ENCODE data around the gene CFAP61.
"Not testable (repeated sequence)": the region's sequence is repeated elsewhere in the genome, so short reads cannot be mapped to it uniquely, and the experiment has no call there.

Gene CFAP61

DNA sequence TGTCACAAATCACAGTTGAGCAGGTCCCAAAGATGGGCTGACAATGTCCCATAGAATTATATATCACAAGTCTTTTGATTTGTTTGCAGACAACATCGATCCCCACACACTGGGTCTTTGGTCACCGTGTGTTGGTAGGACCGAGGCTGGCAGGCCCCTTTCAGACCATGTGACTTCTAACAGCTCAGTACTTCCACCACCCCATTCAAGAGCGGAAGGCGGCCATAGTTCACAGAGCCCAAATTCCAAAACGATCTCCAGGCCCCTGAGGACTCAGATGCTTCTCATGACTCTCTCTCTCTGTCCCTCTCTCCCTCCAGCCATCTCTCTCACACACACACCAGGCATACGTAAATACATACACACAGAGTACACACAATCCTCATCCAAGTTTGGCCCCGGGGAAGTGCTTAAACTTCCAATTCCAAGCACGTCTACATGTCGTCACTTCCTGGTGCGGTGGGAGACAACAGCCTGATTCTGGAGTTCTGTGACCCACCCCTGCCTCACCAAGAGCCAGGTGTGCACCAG is 159.7 kb downstream of the CFAP61 start:
- DNase-seq (ENCODE audit: low read depth), result no peak

DNA sequence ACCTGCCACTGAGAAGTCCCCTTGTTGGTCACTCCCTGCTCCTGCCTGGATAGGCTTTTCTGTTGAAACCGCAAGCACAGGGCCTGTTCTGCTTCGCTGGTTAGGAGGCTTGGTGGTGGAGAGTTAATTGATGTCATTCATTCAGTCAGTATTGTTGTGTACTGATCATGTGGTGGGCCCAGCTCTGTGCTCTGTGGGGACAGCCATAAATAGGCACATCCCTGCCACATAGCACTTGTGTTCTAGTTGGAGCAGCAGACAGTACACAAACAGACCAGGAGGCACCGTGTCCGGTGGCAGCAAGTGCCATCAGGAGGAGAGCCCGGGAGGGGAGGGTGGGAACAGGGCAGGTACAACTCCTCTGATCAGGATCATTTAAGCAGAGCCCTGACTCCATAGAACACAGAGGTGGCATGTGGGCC is 160.4 kb downstream of the CFAP61 start:
- DNase-seq (ENCODE audit: low read depth), result no peak

GRCh38 chr20:20213526-20214121 is 161.3 kb downstream of the CFAP61 start:
- no peak for DNase-seq (ENCODE audit: low read depth)

- no peak for DNase-seq (ENCODE audit: low read depth)
Measured at GRCh38 chr20:20214757-20215275, 162.5 kb downstream of the CFAP61 start.

- no peak for DNase-seq (ENCODE audit: low read depth)
Measured at GRCh38 chr20:20215976-20216727, 163.8 kb downstream of the CFAP61 start.

DNA sequence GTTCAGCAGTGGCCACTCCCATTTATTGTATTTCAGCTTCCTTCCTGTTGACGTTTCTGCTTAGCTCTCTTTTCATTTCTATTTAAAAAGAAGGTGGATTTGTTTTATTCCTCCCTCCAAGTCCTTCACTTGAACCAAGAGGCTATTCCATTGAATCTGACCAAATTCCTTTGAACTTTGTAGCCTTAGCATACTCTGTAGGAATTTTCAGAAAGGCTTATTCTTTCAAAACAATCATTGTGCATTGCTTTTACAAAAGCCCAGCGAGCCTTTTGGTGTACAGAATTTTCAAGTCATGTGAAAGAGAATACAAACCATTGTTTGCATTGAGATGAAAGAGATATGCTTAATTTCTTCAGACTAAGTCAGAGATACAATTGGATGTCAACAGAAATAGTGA is 164.6 kb downstream of the CFAP61 start:
- no peak for DNase-seq (ENCODE audit: low read depth)

DNA sequence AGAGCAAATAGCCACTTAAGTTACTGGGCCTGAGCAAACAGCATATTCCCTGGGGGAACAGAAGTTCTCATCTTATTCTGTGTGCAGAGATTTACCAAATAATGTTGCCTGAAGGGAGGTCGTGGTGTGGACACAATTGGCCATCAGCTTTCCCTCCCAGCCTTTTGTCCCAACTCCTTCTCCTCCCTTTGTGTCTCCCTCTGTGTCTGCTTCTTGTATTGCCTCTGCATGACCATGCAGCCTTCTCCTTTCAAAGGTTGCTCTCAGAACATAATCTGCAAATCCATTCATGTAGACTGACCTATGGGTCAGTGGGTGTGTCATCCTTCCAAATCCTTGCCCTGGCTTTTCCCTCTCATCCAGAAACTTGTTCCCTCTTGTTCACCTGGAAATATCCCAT is 165.3 kb downstream of the CFAP61 start:
- DNase-seq (ENCODE audit: low read depth), result no peak

GRCh38 chr20:20218106-20218505 is 165.8 kb downstream of the CFAP61 start:
- DNase-seq (ENCODE audit: low read depth), result not testable (repeated sequence)

GRCh38 chr20:20219016-20219415 is 166.7 kb downstream of the CFAP61 start:
- no peak for DNase-seq (ENCODE audit: low read depth)

DNA sequence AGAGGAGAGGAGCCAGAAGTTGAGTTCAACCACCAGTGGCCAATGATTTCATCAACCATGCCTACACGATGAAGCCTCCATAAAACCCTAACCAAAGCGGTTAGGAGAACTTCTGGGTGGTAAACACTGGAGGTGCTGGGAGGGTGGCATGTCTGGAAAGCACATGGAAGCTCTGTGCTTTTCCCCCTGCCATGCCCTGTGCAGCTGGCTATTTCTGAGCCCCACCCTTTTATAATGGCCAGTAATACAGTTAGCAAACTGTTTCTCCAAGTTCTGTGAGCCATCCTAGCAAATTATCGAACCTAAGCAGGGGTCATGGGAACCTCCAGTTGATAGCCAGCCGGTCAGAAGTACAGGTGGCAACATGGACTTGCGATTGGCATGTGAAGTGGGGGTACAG is 167.8 kb downstream of the CFAP61 start:
- DNase-seq (ENCODE audit: low read depth), result no peak

DNA sequence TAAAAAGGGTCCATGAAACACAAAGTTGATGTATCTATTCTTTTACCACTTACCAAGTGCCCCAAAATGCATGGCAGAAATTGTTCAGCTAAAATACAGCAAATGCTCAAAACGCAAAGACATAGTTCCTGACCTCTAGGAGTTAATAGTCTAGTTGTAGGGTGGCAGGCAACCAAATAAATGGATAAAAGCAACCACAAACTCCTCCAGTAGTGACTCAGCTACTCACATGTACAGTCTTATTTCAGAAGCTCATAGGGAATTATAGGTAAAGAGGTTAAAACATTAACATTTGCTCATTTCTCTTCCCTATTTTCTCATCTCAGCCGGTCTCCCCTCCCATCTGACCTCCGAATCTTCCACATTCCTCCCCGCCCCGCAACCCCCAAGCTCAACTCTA is 171.6 kb downstream of the CFAP61 start:
- DNase-seq (ENCODE audit: low read depth), result no peak

DNA sequence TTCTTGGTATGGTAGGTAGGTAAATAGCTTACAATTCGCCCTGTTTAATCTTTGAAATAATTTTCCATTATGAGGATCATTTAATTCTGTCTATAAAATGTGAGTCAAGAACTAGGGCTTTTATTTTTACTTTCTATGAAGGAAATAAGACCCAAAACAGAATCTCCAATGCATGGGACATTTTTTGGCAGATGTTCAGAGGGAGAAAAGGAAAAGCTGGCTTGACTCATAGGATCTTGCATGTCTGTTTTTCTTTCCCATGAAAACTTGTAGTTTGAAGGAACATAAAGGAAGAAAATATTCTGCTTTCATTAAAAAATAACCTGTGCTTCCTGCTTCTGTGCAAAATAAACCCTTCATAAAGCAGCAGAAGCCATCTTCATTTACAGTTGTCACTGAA is 172.5 kb downstream of the CFAP61 start:
- no peak for DNase-seq (ENCODE audit: low read depth)

- no peak for DNase-seq (ENCODE audit: low read depth)
Measured at GRCh38 chr20:20225325-20226043, 173.2 kb downstream of the CFAP61 start.

DNA sequence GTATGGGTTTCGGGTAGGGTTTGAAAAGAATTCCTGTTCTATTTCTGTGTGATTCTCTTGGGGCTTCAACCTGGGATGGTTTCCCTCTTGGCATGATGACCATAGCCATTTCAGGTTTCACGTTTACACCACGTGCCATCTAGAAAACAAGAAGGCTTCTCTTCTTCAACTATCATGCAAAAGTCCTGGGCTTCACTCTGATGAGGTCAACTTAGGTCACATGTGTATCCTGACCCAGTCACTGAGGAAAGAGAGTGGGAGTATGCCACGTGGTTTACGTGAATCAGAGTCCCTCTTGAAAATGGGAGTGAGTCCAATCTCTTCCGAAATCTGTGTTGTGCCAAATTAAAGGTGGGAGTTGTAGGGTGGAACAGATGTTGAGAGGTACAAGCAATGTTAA is 174.2 kb downstream of the CFAP61 start:
- no peak for DNase-seq (ENCODE audit: low read depth)

- DNase-seq (ENCODE audit: low read depth), result no peak
Measured at GRCh38 chr20:20227013-20227571, 174.8 kb downstream of the CFAP61 start.

DNA sequence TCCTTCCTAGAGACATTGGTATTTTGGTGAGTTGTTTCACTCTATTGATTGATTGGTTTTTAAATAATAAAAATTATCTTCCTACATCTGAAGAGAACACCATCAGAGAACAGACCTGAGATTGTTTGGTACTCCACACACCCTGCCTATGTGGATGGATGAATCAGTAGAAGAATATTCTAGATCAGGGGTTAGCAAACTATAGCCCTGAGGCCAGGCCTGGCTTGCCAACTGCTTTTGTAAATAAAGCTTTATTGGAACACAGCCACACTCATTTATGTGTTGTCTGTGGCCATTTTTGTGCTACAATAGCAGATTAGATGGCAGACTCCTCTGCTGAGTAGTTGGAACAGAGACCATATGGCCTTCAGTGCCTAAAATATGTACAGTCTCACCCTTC is 176.0 kb downstream of the CFAP61 start:
- DNase-seq (ENCODE audit: low read depth), result no peak

DNA sequence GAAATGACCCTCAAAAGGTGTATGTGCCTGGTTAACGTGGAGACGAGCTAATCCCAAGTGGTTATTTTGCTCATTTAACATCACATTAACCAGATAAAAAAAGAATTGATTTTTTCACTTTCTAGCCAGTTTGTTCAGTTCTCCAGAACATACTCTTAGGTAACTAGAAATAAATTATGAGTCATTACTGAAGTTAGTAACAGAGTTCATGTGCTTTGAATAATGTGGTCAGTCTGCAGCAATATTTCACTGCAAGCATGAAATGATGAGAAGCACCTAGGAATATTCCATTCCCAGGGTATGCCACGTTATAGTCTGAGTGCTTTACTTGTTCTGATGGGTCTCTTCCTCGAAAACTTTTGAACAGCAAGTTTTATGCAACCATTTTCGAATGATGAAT is 177.3 kb downstream of the CFAP61 start:
- no peak for DNase-seq (ENCODE audit: low read depth)

GRCh38 chr20:20230741-20231140 is 178.4 kb downstream of the CFAP61 start:
- DNase-seq (ENCODE audit: low read depth), result no peak

- DNase-seq (ENCODE audit: low read depth), result no peak
Measured at GRCh38 chr20:20231528-20232298, 179.4 kb downstream of the CFAP61 start.

- no peak for DNase-seq (ENCODE audit: low read depth)
Measured at GRCh38 chr20:20233041-20233514, 180.7 kb downstream of the CFAP61 start.

GRCh38 chr20:20235681-20236080 is 183.3 kb downstream of the CFAP61 start:
- no peak for DNase-seq (ENCODE audit: low read depth)
